Right atrium auricular region (tissue), 2 donors: ENCODE measurements around the gene MARCHF3. TPM values are rescaled to one million over a fixed set of nuclear protein-coding genes. Genes with fewer than 3 reads are reported as not detected.

ENCODE experiments used
- DNase-seq: peaks from one replicate; pipeline ENCODE4 v3.0.0-alpha.2; 2019; ENCODE audit warnings: low spot score
- H3K27ac ChIP-seq, 2 donors: fragments of 200-600 bp; sonication (generic); 1 replicate in 1 of 2; 2 replicates in 1 of 2; pipeline ENCODE4 v1.5.1; 2016 to 2019
- H3K27me3 ChIP-seq, 2 donors: fragments of 200-600 bp; sonication (generic); one replicate each; pipeline versions ENCODE4 v1.5.1 to v1.6.0; 2017 to 2019
- H3K36me3 ChIP-seq: fragments of 200-600 bp; sonication (generic); one replicate; pipeline ENCODE4 v1.5.1; 2016
- H3K4me1 ChIP-seq, 2 donors: fragments of 200-600 bp; sonication (generic); one replicate each; pipeline versions ENCODE4 v1.5.1 to v1.6.0; 2017 to 2019
- H3K4me3 ChIP-seq, 2 donors: fragments of 200-600 bp; sonication (generic); 1 replicate in 1 of 2; 2 replicates in 1 of 2; pipeline ENCODE4 v1.5.1; 2017 to 2019; ENCODE audit warnings: mild to moderate bottlenecking in 1 of 2, moderate library complexity in 1 of 2
- H3K9me3 ChIP-seq, 2 donors: fragments of 200-600 bp; sonication (generic); one replicate each; pipeline ENCODE4 v1.5.1; 2019
- CTCF ChIP-seq, 2 donors: fragments of 200-600 bp; sonication (generic); IDR thresholded peaks; one replicate each; pipeline ENCODE4 v1.5.1; 2019; ENCODE audit warnings: antibody characterized with exemption in 2 of 2
- total RNA-seq, 2 donors: library from RNA; depleted of rRNA; stranded (reverse); fragments of >200 nt; gene quantifications; one replicate each; pipeline ENCODE4 v1.1.0, GENCODE V29; 2016

The MARCHF3 gene
- total RNA-seq, 2 donors from 2014 or later: 14.5 to 19.7 TPM

GRCh38 chr5:126931963-126932660 is 98.2 kb downstream of the MARCHF3 start:
- no peak for DNase-seq

GRCh38 chr5:126928041-126928440 is 102.3 kb downstream of the MARCHF3 start:
- DNase-seq: no peak
- TF ChIP-seq CTCF (IDR thresholded peaks at IDR 0.05): no peak
- H3K27me3 ChIP-seq: no peaks in the 10 kb centered on the region
- H3K9me3 ChIP-seq: no peaks in the 10 kb centered on the region
- no peak overlapping the region for H3K4me3 ChIP-seq
- no peaks in the 10 kb centered on the region for H3K4me1 ChIP-seq
- no peak overlapping the region for H3K27ac ChIP-seq
- H3K36me3 ChIP-seq: no peaks in the 10 kb centered on the region

More at GRCh38 chr5:126931963-126932660, 98.2 kb downstream of the MARCHF3 start:
- Histone ChIP-seq H3K4me1 (no peaks in the 10 kb centered on the region), H3K9me3 (no peaks in the 10 kb centered on the region), H3K27ac (no peak overlapping the region), H3K36me3 (no peaks in the 10 kb centered on the region), H3K4me3 (no peak overlapping the region), H3K27me3 (no peaks in the 10 kb centered on the region)
- TF ChIP-seq CTCF (IDR thresholded peaks at IDR 0.05): no peak

GRCh38 chr5:126927429-126927828 is 102.9 kb downstream of the MARCHF3 start:
- Histone ChIP-seq H3K27ac (no peak overlapping the region), H3K4me3 (no peak overlapping the region), H3K9me3 (no peaks in the 10 kb centered on the region), H3K4me1 (no peaks in the 10 kb centered on the region), H3K36me3 (no peaks in the 10 kb centered on the region), H3K27me3 (no peaks in the 10 kb centered on the region)
- DNase-seq: no peak
- no peak for TF ChIP-seq CTCF (IDR thresholded peaks at IDR 0.05)

GRCh38 chr5:126926187-126926586 is 104.2 kb downstream of the MARCHF3 start:
- no peaks in the 10 kb centered on the region for H3K27me3 ChIP-seq
- no peak for DNase-seq
- H3K27ac ChIP-seq: no peak overlapping the region
- H3K9me3 ChIP-seq: no peaks in the 10 kb centered on the region
- TF ChIP-seq CTCF (IDR thresholded peaks at IDR 0.05): no peak
- no peak overlapping the region for H3K4me3 ChIP-seq
- H3K36me3 ChIP-seq: no peaks in the 10 kb centered on the region
- peaks cover 0 to 11% of the 10 kb centered on the region in 2 donors for H3K4me1 ChIP-seq

GRCh38 chr5:126925482-126925881 is 104.9 kb downstream of the MARCHF3 start:
- H3K9me3 ChIP-seq: no peaks in the 10 kb centered on the region
- no peak for DNase-seq
- H3K4me3 ChIP-seq: no peak overlapping the region
- H3K4me1 ChIP-seq: peaks cover 0 to 18% of the 10 kb centered on the region in 2 donors
- H3K36me3 ChIP-seq: no peaks in the 10 kb centered on the region
- no peaks in the 10 kb centered on the region for H3K27me3 ChIP-seq
- no peak for TF ChIP-seq CTCF (IDR thresholded peaks at IDR 0.05)
- H3K27ac ChIP-seq: no peak overlapping the region
